A673 (cell line): ENCODE data around the gene STEAP3. TPM values are rescaled to one million over a fixed set of nuclear protein-coding genes. Genes with fewer than 3 reads are reported as not detected.

Experiments
- BruUV-seq: library from RNA; stranded (reverse); fragments of 400-500 nt; replicated peaks from 2 replicates; lab custom pipeline; 2021; lab: Mats Ljungman, UMichigan
- CTCF ChIA-PET: fragments of 300-600 bp; sonication (Branson Sonifier 250); formaldehyde crosslinking; loops from one replicate; lab custom pipeline; 2022; ENCODE audit warnings: antibody characterized with exemption; lab: Charles Lee
- POLR2A ChIA-PET: fragments of 300-600 bp; sonication (Branson Sonifier 250); formaldehyde crosslinking; loops from one replicate; lab custom pipeline; 2022; ENCODE audit warnings: antibody characterized with exemption; ENCODE audit not compliant: low non-redundant PET; lab: Charles Lee
- DNase-seq: peaks from one replicate; pipeline ENCODE4 v3.0.0-alpha.2; 2015; ENCODE audit warnings: low spot score
- H3K27ac ChIP-seq: fragments of 200-600 bp; sonication (generic); 2 replicates; pipeline ENCODE4 v1.5.1; 2016; ENCODE audit warnings: mixed run types, low read depth, mild to moderate bottlenecking, mixed read lengths, antibody characterized with exemption, low read length; ENCODE audit not compliant: poor library complexity, severe bottlenecking
- H3K27me3 ChIP-seq: fragments of 200-600 bp; sonication (generic); replicated peaks from 2 replicates; pipeline ENCODE4 v1.6.1; 2017; ENCODE audit warnings: mixed run types, low read depth, mild to moderate bottlenecking, mixed read lengths, antibody characterized with exemption, low read length; ENCODE audit not compliant: insufficient read depth, poor library complexity
- H3K36me3 ChIP-seq: fragments of 200-600 bp; sonication (generic); 2 replicates; pipeline ENCODE4 v1.6.1; 2016; ENCODE audit warnings: mixed run types, mild to moderate bottlenecking, mixed read lengths, antibody characterized with exemption, low read length; ENCODE audit not compliant: insufficient read depth, poor library complexity, severe bottlenecking
- H3K4me1 ChIP-seq: fragments of 200-600 bp; sonication (generic); 2 replicates; pipeline ENCODE4 v1.6.1; 2017; ENCODE audit warnings: mixed run types, mild to moderate bottlenecking, mixed read lengths, antibody characterized with exemption, low read length; ENCODE audit not compliant: insufficient read depth, poor library complexity, severe bottlenecking
- H3K4me3 ChIP-seq: fragments of 200-600 bp; sonication (generic); 2 replicates; pipeline ENCODE4 v1.5.1; 2016; ENCODE audit warnings: low read depth, mixed run types, mild to moderate bottlenecking, mixed read lengths, low read length; ENCODE audit not compliant: poor library complexity, severe bottlenecking
- H3K9me3 ChIP-seq: fragments of 200-600 bp; sonication (generic); 2 replicates; pipeline ENCODE4 v1.6.1; 2016; ENCODE audit warnings: mixed run types, low read depth, mild to moderate bottlenecking, mixed read lengths, antibody characterized with exemption, low read length; ENCODE audit not compliant: poor library complexity, severe bottlenecking
- CTCF ChIP-seq: fragments of 300-800, 200-600 bp; sonication (generic); conservative IDR thresholded peaks from 2 replicates; pipeline ENCODE4 v1.5.1; 2017; ENCODE audit warnings: low read depth, mild to moderate bottlenecking, antibody characterized with exemption, low read length, moderate library complexity, mixed read lengths
- EZH2 ChIP-seq: fragments of 200-600 bp; sonication (generic); IDR thresholded peaks from 2 replicates; pipeline ENCODE4 v1.6.1; 2017; ENCODE audit warnings: borderline replicate concordance, low read depth, mild to moderate bottlenecking, mixed read lengths, antibody characterized with exemption, low read length; ENCODE audit not compliant: poor library complexity, severe bottlenecking
- intact Hi-C: fragments of 100-400 bp; cut with micrococcal nuclease; formaldehyde crosslinking; loops from one replicate; pipeline ENCODE4 v1.10.0; 2022; ENCODE audit not compliant: unreplicated experiment
- total RNA-seq: library from RNA; stranded (reverse); gene quantifications from 2 replicates; pipeline ENCODE4 v1.2.3, GENCODE V29; 2021

Gene STEAP3
- total RNA-seq, 1 experiment from 2014 or later, result 20.3 TPM

- H3K27me3 ChIP-seq, result no peaks in the 10 kb centered on the region
- peaks cover 4% of the 10 kb centered on the region for H3K36me3 ChIP-seq
- no peak for DNase-seq
- no peak overlapping the region for H3K4me3 ChIP-seq
- H3K27ac ChIP-seq, result no peak overlapping the region
- peaks cover 10% of the 10 kb centered on the region for H3K4me1 ChIP-seq
- no TSS peak for BruUV-seq
- intact Hi-C loops, result no loop called here
- ChIA-PET POLR2A (no interaction called here), CTCF (no interaction called here)
- no peaks in the 10 kb centered on the region for H3K9me3 ChIP-seq
- TF ChIP-seq EZH2 (no peak), CTCF (no peak)
Measured at GRCh38 chr2:119242276-119243119, 18.9 kb downstream of the STEAP3 start.

GRCh38 chr2:119243621-119244020 is 20.0 kb downstream of the STEAP3 start:
- no peak for TF ChIP-seq CTCF
- TF ChIP-seq EZH2, result no peak
- no TSS peak for BruUV-seq
- CTCF ChIA-PET, result no interaction called here
- Histone ChIP-seq H3K27me3 (no peaks in the 10 kb centered on the region), H3K4me1 (peaks cover 10% of the 10 kb centered on the region), H3K9me3 (no peaks in the 10 kb centered on the region), H3K27ac (no peak overlapping the region), H3K36me3 (peaks cover 4% of the 10 kb centered on the region), H3K4me3 (no peak overlapping the region)
- no peak for DNase-seq
- POLR2A ChIA-PET, result no interaction called here
- intact Hi-C loops, result no loop called here

GRCh38 chr2:119245076-119245840 is 21.6 kb downstream of the STEAP3 start:
- POLR2A ChIA-PET, result no interaction called here
- no peak for DNase-seq
- intact Hi-C loops, result no loop called here
- Histone ChIP-seq H3K4me1 (peaks cover 9% of the 10 kb centered on the region), H3K27me3 (no peaks in the 10 kb centered on the region), H3K4me3 (no peak overlapping the region), H3K9me3 (no peaks in the 10 kb centered on the region), H3K36me3 (peaks cover 4% of the 10 kb centered on the region), H3K27ac (no peak overlapping the region)
- BruUV-seq, result no TSS peak
- CTCF ChIA-PET, result no interaction called here
- TF ChIP-seq EZH2, result no peak
- no peak for TF ChIP-seq CTCF
